H54 (cell line): ENCODE results near the gene MATN4.

ENCODE experiments used
- DNase-seq: peaks from one replicate; pipeline ENCODE4 v3.0.0; 2011; ENCODE audit warnings: low spot score, mixed read lengths; ENCODE audit not compliant: insufficient read length
- FAIRE-seq: peaks from 3 replicates; lab custom pipeline; 2011; peaks lifted over from hg19 to GRCh38; lab: Jason Lieb, UNC
- POLR2A ChIP-seq: IDR thresholded peaks from 2 replicates; pipeline ENCODE4 v1.6.1; 2011; ENCODE audit warnings: low read depth, mild to moderate bottlenecking, low read length

MATN4 gene

GRCh38 chr20:45254383-45255262 is 53.5 kb downstream of the MATN4 start, which contains the start of gene SLPI:
SLPI (minus strand) TSS chr20:45254564; CDS start chr20:45254543, 21 bp downstream.
- no peak for TF ChIP-seq POLR2A
- FAIRE-seq: no peak
- DNase-seq: no peak

DNA sequence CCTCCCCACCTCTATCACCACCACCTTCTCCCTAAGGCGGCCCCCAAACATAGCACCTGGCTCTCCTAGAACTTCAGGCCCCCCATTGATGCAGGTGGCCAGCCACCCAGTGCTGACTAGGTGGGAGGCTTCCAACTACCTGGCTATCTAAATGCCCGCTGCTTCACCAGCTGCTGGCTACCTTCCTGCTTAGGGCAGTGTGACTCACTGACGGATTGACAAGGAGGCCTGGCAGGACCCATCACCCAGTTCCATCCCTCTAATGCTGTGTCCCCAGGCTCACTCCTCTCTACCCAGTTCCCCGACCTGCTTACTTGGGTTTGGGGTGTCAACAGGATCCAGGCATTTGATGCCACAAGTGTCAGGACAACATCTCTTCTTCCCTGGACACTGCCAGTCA is 54.8 kb downstream of the MATN4 start:
- FAIRE-seq (no peak), DNase-seq (no peak)
- TF ChIP-seq POLR2A: no peak

DNA sequence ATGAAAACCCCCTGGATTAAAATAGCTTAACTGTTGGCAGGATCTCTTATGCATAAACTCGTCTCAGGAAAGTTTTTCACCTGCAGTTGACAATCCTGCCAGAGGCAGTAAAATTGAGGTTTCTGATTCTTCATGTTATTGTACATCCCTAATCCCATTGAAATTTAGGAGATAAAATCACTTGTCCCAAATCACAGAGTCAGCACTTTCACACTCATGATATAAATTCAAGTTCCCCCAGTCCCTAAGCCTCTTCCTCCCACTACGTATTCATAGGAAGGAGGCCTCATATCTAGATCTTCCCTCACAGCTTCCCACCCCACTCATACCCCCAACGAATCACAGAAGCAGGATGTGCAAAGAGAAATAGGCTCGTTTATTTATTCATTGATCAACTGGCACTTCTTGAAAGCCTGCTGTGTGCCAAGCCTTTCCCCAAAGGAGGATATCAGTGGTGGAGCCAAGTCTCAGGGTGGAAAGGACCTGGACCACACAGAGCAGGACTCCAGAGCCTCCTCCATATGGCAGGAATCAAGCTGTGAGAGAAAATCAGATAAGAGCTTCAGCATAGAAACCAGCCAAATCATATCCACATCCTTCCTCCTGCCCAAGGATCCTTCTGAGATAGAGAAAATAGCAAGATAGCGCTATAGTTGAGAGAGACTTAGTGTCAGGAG is 56.1 kb downstream of the MATN4 start:
- DNase-seq: no peak
- no peak for TF ChIP-seq POLR2A
- FAIRE-seq: no peak

DNA sequence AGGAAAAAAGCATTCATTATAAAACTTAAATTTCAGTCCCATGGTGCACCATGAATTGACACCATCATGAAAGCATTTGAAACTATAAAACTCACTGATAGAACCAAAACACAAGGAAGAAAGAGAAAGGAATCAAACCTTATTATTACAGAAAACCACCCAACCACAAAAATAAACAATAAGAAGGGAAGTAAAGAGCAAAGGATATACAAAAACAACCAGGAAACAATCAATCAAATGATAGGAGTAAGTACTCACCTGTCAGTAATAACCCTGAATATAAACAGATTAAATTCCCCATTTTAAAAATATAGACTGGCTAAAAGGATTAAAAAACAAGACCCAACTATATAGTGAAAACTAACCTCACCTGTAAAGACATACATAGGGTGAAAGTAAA is 59.5 kb downstream of the MATN4 start:
- DNase-seq: no peak
- TF ChIP-seq POLR2A: no peak
- FAIRE-seq: no peak

DNA sequence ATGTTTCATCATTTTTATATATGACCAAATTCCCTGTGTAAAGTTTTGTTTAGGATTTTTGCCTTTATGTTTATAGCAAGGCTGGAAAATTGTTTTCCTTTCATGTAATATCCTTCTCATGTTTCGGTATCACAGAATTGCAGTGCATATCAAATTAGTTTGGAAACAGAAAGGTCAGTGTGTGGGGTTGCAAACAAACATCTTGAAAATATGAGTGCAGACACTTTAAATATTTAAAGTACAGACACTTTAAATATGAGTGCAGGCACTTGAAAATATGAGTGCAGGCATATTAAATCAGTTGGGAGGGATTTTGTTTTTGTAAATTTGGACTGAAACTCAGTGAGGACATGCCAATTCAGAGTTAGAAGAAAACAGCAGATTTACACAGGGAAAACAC is 60.2 kb downstream of the MATN4 start:
- no peak for FAIRE-seq
- no peak for TF ChIP-seq POLR2A
- no peak for DNase-seq

GRCh38 chr20:45246109-45246508 is 62.0 kb downstream of the MATN4 start:
- DNase-seq: no peak
- no peak for FAIRE-seq
- no peak for TF ChIP-seq POLR2A
